ENCODE results near the gene KRTAP10-5. TPM values are rescaled to one million over a fixed set of nuclear protein-coding genes. Genes with fewer than 3 reads are reported as not detected.

The KRTAP10-5 gene
- not detected in 2 replicates for total RNA-seq

GRCh38 chr21:44580231-44580821 is at the start of gene KRTAP10-5:
Gene KRTAP10-5 (minus strand): TSS chr21:44580604. CDS start chr21:44580578, 26 bp downstream.

GRCh38 chr21:44626673-44627143 is 46.3 kb upstream of the KRTAP10-5 start, which contains the start of gene KRTAP10-9:
Gene KRTAP10-9 (plus strand): TSS chr21:44627093. CDS start chr21:44627172, 79 bp downstream.

GRCh38 chr21:44612029-44612486 is 31.7 kb upstream of the KRTAP10-5 start, which contains the start of gene KRTAP10-8:
Gene KRTAP10-8 (plus strand): TSS chr21:44612079. CDS start chr21:44612101, 22 bp downstream.

GRCh38 chr21:44600118-44600978 is 19.9 kb upstream of the KRTAP10-5 start, which contains the start of gene KRTAP10-7:
Gene KRTAP10-7 (plus strand): TSS chr21:44600597. CDS start chr21:44600622, 25 bp downstream.

GRCh38 chr21:44592446-44593311 is 12.3 kb upstream of the KRTAP10-5 start, which contains the start of gene KRTAP10-6:
Gene KRTAP10-6 (minus strand): TSS chr21:44592505. CDS start chr21:44592484, 21 bp downstream.

GRCh38 chr21:44573630-44574456 is 6.6 kb downstream of the KRTAP10-5 start, which contains the start of gene KRTAP10-4:
Gene KRTAP10-4 (plus strand): TSS chr21:44573729. CDS start chr21:44573759, 30 bp downstream.

GRCh38 chr21:44558695-44559094 is 21.7 kb downstream of the KRTAP10-5 start, which contains the start of gene KRTAP10-3:
Gene KRTAP10-3 (minus strand): TSS chr21:44558795. CDS start chr21:44558715, 80 bp downstream.

GRCh38 chr21:44551340-44551961 is 29.0 kb downstream of the KRTAP10-5 start, which contains the start of gene KRTAP10-2:
Gene KRTAP10-2 (minus strand): TSS chr21:44551505. CDS start chr21:44551458, 47 bp downstream.

GRCh38 chr21:44539991-44540666 is 40.3 kb downstream of the KRTAP10-5 start, which contains the start of gene KRTAP10-1:
Gene KRTAP10-1 (minus strand): TSS chr21:44540195. CDS start chr21:44540150, 45 bp downstream.

Other genes with a start within 250 kb of the KRTAP10-5 start
- gene CFAP410, start 241.2 kb downstream of the KRTAP10-5 start, total RNA-seq = 6.2 and 6.9 TPM in 2 replicates
- under 0.01 TPM in 1 of 2 replicates, not detected in the other for gene TRPM2, start 227.0 kb downstream of the KRTAP10-5 start, total RNA-seq
- gene LRRC3, start 125.1 kb downstream of the KRTAP10-5 start, total RNA-seq = 0.78 and 0.89 TPM in 2 replicates
- not detected in 2 replicates for gene KRTAP10-1, start 40.4 kb downstream of the KRTAP10-5 start, total RNA-seq
- not detected in 2 replicates for gene KRTAP10-2, start 29.1 kb downstream of the KRTAP10-5 start, total RNA-seq
- not detected in 2 replicates for gene KRTAP10-3, start 21.8 kb downstream of the KRTAP10-5 start, total RNA-seq
- gene KRTAP10-4, start 6.9 kb downstream of the KRTAP10-5 start, total RNA-seq = not detected in 2 replicates
- gene KRTAP10-6, start 11.9 kb upstream of the KRTAP10-5 start, total RNA-seq = not detected in 2 replicates
- not detected in 2 replicates for gene KRTAP10-7, start 20.0 kb upstream of the KRTAP10-5 start, total RNA-seq
- gene KRTAP10-8, start 31.5 kb upstream of the KRTAP10-5 start, total RNA-seq = not detected in 2 replicates
- gene KRTAP10-9, start 46.5 kb upstream of the KRTAP10-5 start, total RNA-seq = not detected in 2 replicates
- not detected in 2 replicates for gene KRTAP10-10, start 56.8 kb upstream of the KRTAP10-5 start, total RNA-seq
- gene KRTAP10-11, start 65.8 kb upstream of the KRTAP10-5 start, total RNA-seq = not detected in 2 replicates
- gene KRTAP12-4, start 74.1 kb upstream of the KRTAP10-5 start, total RNA-seq = not detected in 2 replicates
- gene KRTAP12-3, start 77.3 kb upstream of the KRTAP10-5 start, total RNA-seq = not detected in 2 replicates
- gene KRTAP12-2, start 86.3 kb upstream of the KRTAP10-5 start, total RNA-seq = not detected in 2 replicates
- gene KRTAP12-1, start 101.6 kb upstream of the KRTAP10-5 start, total RNA-seq = not detected in 2 replicates
- gene KRTAP10-12, start 116.6 kb upstream of the KRTAP10-5 start, total RNA-seq = not detected in 2 replicates
- gene TSPEAR, start 131.0 kb upstream of the KRTAP10-5 start, total RNA-seq = not detected in 2 replicates
- 64.4 and 85.2 TPM in 2 replicates for gene UBE2G2, start 221.2 kb upstream of the KRTAP10-5 start, total RNA-seq
- gene SUMO3, start 237.5 kb upstream of the KRTAP10-5 start, total RNA-seq = 65.6 and 93.1 TPM in 2 replicates